BJ (cell line): Measurements from ENCODE around the gene RAPGEF1. TPM values are rescaled to one million over a fixed set of nuclear protein-coding genes. Genes with fewer than 3 reads are reported as not detected.

Source experiments
- CTCF ChIA-PET: fragments of 350-600 bp; formaldehyde crosslinking; extraction: SDS; loops from one replicate; lab custom pipeline; 2021; ENCODE audit warnings: antibody characterized with exemption, inconsistent platforms; lab: Yijun Ruan, JAX
- POLR2A ChIA-PET: fragments of 300-600 bp; sonication (Branson Sonifier 250); formaldehyde crosslinking; extraction: SDS; loops from one replicate; lab custom pipeline; 2021; ENCODE audit warnings: antibody characterized with exemption; lab: Charles Lee
- DNase-seq: peaks from one replicate; pipeline ENCODE4 v3.0.0-alpha.2; 2011; ENCODE audit warnings: low read depth
- H3K27me3 ChIP-seq: 2 replicates; pipeline ENCODE4 v1.6.0; 2011; ENCODE audit warnings: low read length; ENCODE audit not compliant: control insufficient read depth, insufficient read depth
- H3K36me3 ChIP-seq: 2 replicates; pipeline ENCODE4 v1.5.1; 2011; ENCODE audit warnings: low read length; ENCODE audit not compliant: control insufficient read depth, insufficient read depth
- H3K4me3 ChIP-seq: 2 replicates; pipeline ENCODE4 v1.5.1; 2011; ENCODE audit warnings: low read depth, mild to moderate bottlenecking, control low read depth, low read length
- polyA plus RNA-seq: library from polyadenylated mRNA; depleted of rRNA; stranded (reverse); fragments of >200 nt; gene quantifications from 2 replicates; pipeline ENCODE4 v1.2.3, GENCODE V29; 2011
- TF ChIP-seq, protein P1 (sequence below): IDR thresholded peaks from 2 replicates; pipeline ENCODE4 v1.5.1; 2011; ENCODE audit warnings: low read depth, mild to moderate bottlenecking, control low read depth, inconsistent platforms, low read length, moderate library complexity; ENCODE audit not compliant: insufficient read depth

RAPGEF1 gene
- polyA plus RNA-seq, 1 experiment = 31.6 TPM

- TF ChIP-seq, protein P1, sequence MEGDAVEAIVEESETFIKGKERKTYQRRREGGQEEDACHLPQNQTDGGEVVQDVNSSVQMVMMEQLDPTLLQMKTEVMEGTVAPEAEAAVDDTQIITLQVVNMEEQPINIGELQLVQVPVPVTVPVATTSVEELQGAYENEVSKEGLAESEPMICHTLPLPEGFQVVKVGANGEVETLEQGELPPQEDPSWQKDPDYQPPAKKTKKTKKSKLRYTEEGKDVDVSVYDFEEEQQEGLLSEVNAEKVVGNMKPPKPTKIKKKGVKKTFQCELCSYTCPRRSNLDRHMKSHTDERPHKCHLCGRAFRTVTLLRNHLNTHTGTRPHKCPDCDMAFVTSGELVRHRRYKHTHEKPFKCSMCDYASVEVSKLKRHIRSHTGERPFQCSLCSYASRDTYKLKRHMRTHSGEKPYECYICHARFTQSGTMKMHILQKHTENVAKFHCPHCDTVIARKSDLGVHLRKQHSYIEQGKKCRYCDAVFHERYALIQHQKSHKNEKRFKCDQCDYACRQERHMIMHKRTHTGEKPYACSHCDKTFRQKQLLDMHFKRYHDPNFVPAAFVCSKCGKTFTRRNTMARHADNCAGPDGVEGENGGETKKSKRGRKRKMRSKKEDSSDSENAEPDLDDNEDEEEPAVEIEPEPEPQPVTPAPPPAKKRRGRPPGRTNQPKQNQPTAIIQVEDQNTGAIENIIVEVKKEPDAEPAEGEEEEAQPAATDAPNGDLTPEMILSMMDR = no peak
- Histone ChIP-seq H3K4me3 (no peak overlapping the region), H3K27me3 (no peaks in the 10 kb centered on the region), H3K36me3 (0 out of 2 replicates have a peak, but pooled peaks cover 1% of the 10 kb centered on the region)
- DNase-seq = no peak
- ChIA-PET CTCF (interaction anchor here (1.3 kb wide), 1 partner anchor 134 kb away, joined by 3 read pairs; no protein-coding TSS in a partner anchor), POLR2A (interaction anchor here (0.6 kb wide), 1 partner anchor 15 kb away, joined by 3 read pairs; no protein-coding TSS in a partner anchor)
Measured at GRCh38 chr9:131724683-131725082, 15.2 kb downstream of the RAPGEF1 start.

- TF ChIP-seq, protein P1 = no peak
- ChIA-PET POLR2A (no interaction called here), CTCF (no interaction called here)
- Histone ChIP-seq H3K4me3 (no peak overlapping the region), H3K27me3 (no peaks in the 10 kb centered on the region), H3K36me3 (0 out of 2 replicates have a peak, but pooled peaks cover 1% of the 10 kb centered on the region)
- no peak for DNase-seq
Measured at GRCh38 chr9:131723632-131724031, 16.2 kb downstream of the RAPGEF1 start.

- ChIA-PET CTCF (interaction anchor here (1.1 to 1.4 kb wide), 3 partner anchors 9 to 18 kb away, joined by 3 to 4 read pairs (median 3); partner anchors contain the start of gene RAPGEF1), POLR2A (no interaction called here)
- peaks cover 1% of the 10 kb centered on the region; the same call in 1 of the 2 replicates for H3K36me3 ChIP-seq
- TF ChIP-seq, protein P1 = no peak
- DNase-seq = no peak
- H3K4me3 ChIP-seq = no peak overlapping the region
- H3K27me3 ChIP-seq = no peaks in the 10 kb centered on the region
Measured at GRCh38 chr9:131722255-131722654, 17.6 kb downstream of the RAPGEF1 start.

GRCh38 chr9:131721076-131721475 is 18.8 kb downstream of the RAPGEF1 start:
- CTCF ChIA-PET = interaction anchor here (1.1 to 1.4 kb wide), 2 partner anchors 16 to 19 kb away, joined by 3 read pairs; partner anchors contain the start of gene RAPGEF1
- POLR2A ChIA-PET = no interaction called here
- TF ChIP-seq, protein P1 = no peak

DNA sequence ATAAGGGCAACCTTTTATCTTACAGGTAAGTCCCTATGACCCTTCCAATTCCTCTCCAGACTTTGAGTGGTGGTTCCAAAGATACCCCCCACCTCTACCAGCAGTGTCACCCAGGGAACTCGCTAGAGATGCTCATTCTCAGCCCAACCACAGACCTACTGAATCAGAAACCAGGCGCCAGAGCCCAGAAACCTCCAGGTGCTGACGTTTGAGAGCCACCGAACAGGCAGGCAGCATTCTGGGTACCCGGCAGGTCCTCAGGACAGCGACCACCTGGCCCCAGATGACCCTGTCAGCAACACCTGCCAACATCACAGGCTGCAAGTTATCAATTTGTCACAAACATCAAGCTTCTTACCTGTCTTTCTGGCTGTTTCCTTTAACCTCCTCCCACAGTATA is 19.5 kb downstream of the RAPGEF1 start:
- ChIA-PET CTCF (interaction anchor here (1.0 kb wide), 1 partner anchor 11 kb away, joined by 3 read pairs; no protein-coding TSS in a partner anchor), POLR2A (no interaction called here)
- TF ChIP-seq, protein P1 = no peak
- Histone ChIP-seq H3K36me3 (peaks cover 1% of the 10 kb centered on the region; the same call in 1 of the 2 replicates), H3K27me3 (no peaks in the 10 kb centered on the region), H3K4me3 (no peak overlapping the region)
- DNase-seq = no peak

More at GRCh38 chr9:131721076-131721475, 18.8 kb downstream of the RAPGEF1 start:
- H3K27me3 ChIP-seq = no peaks in the 10 kb centered on the region
- peaks cover 1% of the 10 kb centered on the region; the same call in 1 of the 2 replicates for H3K36me3 ChIP-seq
- no peak overlapping the region for H3K4me3 ChIP-seq
- no peak for DNase-seq
